Measurements from ENCODE around the gene GBF1.

DNA sequence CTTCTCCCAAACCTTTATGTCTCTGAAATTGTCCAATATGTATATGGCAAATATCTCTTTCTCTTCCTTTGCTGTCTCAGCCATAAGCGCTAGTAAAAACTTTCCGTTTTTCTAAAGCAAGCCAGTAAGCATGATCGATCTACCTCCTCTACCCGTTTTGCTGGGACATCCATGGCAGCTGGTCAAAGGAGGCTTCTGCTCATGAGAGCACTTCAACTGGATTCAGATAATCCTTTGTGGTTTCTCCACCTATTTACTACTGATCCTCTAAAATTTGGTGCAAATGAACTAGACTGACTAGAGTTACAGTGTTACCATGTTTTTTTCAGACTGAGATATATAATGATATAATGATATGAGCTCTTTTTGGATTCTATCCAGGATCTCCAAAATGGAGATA is 42.7 kb downstream of the GBF1 start:
- TF ChIP-seq, protein P1, sequence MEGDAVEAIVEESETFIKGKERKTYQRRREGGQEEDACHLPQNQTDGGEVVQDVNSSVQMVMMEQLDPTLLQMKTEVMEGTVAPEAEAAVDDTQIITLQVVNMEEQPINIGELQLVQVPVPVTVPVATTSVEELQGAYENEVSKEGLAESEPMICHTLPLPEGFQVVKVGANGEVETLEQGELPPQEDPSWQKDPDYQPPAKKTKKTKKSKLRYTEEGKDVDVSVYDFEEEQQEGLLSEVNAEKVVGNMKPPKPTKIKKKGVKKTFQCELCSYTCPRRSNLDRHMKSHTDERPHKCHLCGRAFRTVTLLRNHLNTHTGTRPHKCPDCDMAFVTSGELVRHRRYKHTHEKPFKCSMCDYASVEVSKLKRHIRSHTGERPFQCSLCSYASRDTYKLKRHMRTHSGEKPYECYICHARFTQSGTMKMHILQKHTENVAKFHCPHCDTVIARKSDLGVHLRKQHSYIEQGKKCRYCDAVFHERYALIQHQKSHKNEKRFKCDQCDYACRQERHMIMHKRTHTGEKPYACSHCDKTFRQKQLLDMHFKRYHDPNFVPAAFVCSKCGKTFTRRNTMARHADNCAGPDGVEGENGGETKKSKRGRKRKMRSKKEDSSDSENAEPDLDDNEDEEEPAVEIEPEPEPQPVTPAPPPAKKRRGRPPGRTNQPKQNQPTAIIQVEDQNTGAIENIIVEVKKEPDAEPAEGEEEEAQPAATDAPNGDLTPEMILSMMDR (IDR thresholded peaks at IDR 0.05) = no peak
- TF ChIP-seq POLR2A (IDR thresholded peaks at IDR 0.05) (no peak), POLR2AphosphoS5 (IDR thresholded peaks at IDR 0.05) (no peak)
